GM19035 (cell line): ENCODE data around the gene TYW1.
"Not testable (repeated sequence)": the region's sequence is repeated elsewhere in the genome, so short reads cannot be mapped to it uniquely, and the experiment has no call there.

ENCODE experiments used
- ATAC-seq: cut with Tn5 transposase; IDR thresholded peaks from one replicate; pipeline ENCODE4 v1.9.1; 2021; ENCODE audit not compliant: unreplicated experiment

Gene TYW1

GRCh38 chr7:66996444-66997191, at the start of gene TYW1:
TYW1 (plus strand) TSS chr7:66996833; CDS start chr7:66996979, 146 bp downstream.
- ATAC-seq: peak; percentile 84

GRCh38 chr7:66948480-66949109, 48.0 kb upstream of the TYW1 start:
- ATAC-seq: no peak

- no peak for ATAC-seq
Measured at GRCh38 chr7:66950311-66950710, 46.3 kb upstream of the TYW1 start.

- ATAC-seq: no peak
Measured at GRCh38 chr7:66950763-66951162, 45.9 kb upstream of the TYW1 start.

- ATAC-seq: no peak
Measured at GRCh38 chr7:66952343-66953043, 44.1 kb upstream of the TYW1 start.

GRCh38 chr7:66953044-66953427, 43.6 kb upstream of the TYW1 start:
- ATAC-seq: no peak

- no peak for ATAC-seq
Measured at GRCh38 chr7:66957595-66958290, 38.9 kb upstream of the TYW1 start.

- ATAC-seq: no peak
Measured at GRCh38 chr7:66958538-66959350, 37.9 kb upstream of the TYW1 start.

GRCh38 chr7:66960192-66960591, 36.4 kb upstream of the TYW1 start:
- no peak for ATAC-seq

GRCh38 chr7:66961096-66961495, 35.5 kb upstream of the TYW1 start:
- no peak for ATAC-seq

- no peak for ATAC-seq
Measured at GRCh38 chr7:66964411-66964810, 32.2 kb upstream of the TYW1 start.

GRCh38 chr7:66967029-66967428, 29.6 kb upstream of the TYW1 start:
- ATAC-seq: no peak

- ATAC-seq: not testable (repeated sequence)
Measured at GRCh38 chr7:66969001-66969400, 27.6 kb upstream of the TYW1 start.

GRCh38 chr7:66970310-66970709, 26.3 kb upstream of the TYW1 start:
- no peak for ATAC-seq

GRCh38 chr7:66974986-66975590, 21.5 kb upstream of the TYW1 start:
- ATAC-seq: no peak

GRCh38 chr7:66978312-66978711, 18.3 kb upstream of the TYW1 start:
- not testable (repeated sequence) for ATAC-seq

GRCh38 chr7:66979013-66979412, 17.6 kb upstream of the TYW1 start:
- ATAC-seq: not testable (repeated sequence)

GRCh38 chr7:66980336-66980735, 16.3 kb upstream of the TYW1 start:
- not testable (repeated sequence) for ATAC-seq

GRCh38 chr7:66989552-66989951, 7.1 kb upstream of the TYW1 start:
- ATAC-seq: not testable (repeated sequence)

- not testable (repeated sequence) for ATAC-seq
Measured at GRCh38 chr7:66994051-66994450, 2.6 kb upstream of the TYW1 start.
